AG04450 (cell line): ENCODE measurements around the gene FFAR3. TPM values are rescaled to one million over a fixed set of nuclear protein-coding genes. Genes with fewer than 3 reads are reported as not detected.

Experiments
- CTCF ChIA-PET: fragments of 300-600, 350-600 bp; formaldehyde crosslinking; extraction: SDS; loops from one replicate; lab custom pipeline; 2022; ENCODE audit warnings: antibody characterized with exemption, inconsistent platforms; lab: Charles Lee
- POLR2A ChIA-PET: fragments of 350-600 bp; formaldehyde crosslinking; extraction: SDS; loops from one replicate; lab custom pipeline; 2021; ENCODE audit warnings: antibody characterized with exemption, inconsistent platforms; lab: Yijun Ruan, JAX
- DNase-seq: peaks from one replicate; pipeline ENCODE4 v3.0.0-alpha.2; 2011; ENCODE audit warnings: low read depth, low spot score
- H3K27ac ChIP-seq: one replicate; pipeline ENCODE4 v1.5.1; 2012; ENCODE audit warnings: low read depth, low read length, control low read depth
- H3K27me3 ChIP-seq: one replicate; pipeline ENCODE4 v1.6.0; 2012; ENCODE audit warnings: low read length; ENCODE audit not compliant: control insufficient read depth, insufficient read depth
- H3K4me3 ChIP-seq: 2 replicates; pipeline ENCODE4 v1.5.1; 2011; ENCODE audit warnings: mild to moderate bottlenecking, low read depth, low read length, control low read depth
- H3K9me3 ChIP-seq: 2 replicates; pipeline ENCODE4 v1.5.1; 2012; ENCODE audit warnings: low read length; ENCODE audit not compliant: control insufficient read depth, insufficient read depth
- CTCF ChIP-seq: IDR thresholded peaks from 2 replicates; pipeline ENCODE4 v1.5.1; 2011; ENCODE audit warnings: low read depth, low read length, control low read depth, inconsistent platforms
- polyA plus RNA-seq: library from polyadenylated mRNA; depleted of rRNA; stranded (reverse); fragments of >200 nt; gene quantifications from 2 replicates; pipeline ENCODE4 v1.2.3, GENCODE V29; 2011; rRNA removed

The FFAR3 gene
- polyA plus RNA-seq, 1 experiment: not detected

GRCh38 chr19:35409191-35409590, 50.9 kb downstream of the FFAR3 start:
- POLR2A ChIA-PET: no interaction called here
- no peak overlapping the region for H3K27ac ChIP-seq
- TF ChIP-seq CTCF: no peak
- no peak overlapping the region for H3K4me3 ChIP-seq
- H3K9me3 ChIP-seq: no peaks in the 10 kb centered on the region
- no peak for DNase-seq
- no peaks in the 10 kb centered on the region for H3K27me3 ChIP-seq
- CTCF ChIA-PET: no interaction called here

Other genes with a start within 250 kb of the FFAR3 start
- not detected in 2 replicates for gene FXYD3, start 242.6 kb upstream of the FFAR3 start, polyA plus RNA-seq
- 0.07 TPM in 1 of 2 replicates, not detected in the other for gene LGI4, start 223.4 kb upstream of the FFAR3 start, polyA plus RNA-seq
- 1.3 and 1.4 TPM in 2 replicates for gene FXYD1, start 219.6 kb upstream of the FFAR3 start, polyA plus RNA-seq
- not detected in 2 replicates for gene FXYD7, start 215.2 kb upstream of the FFAR3 start, polyA plus RNA-seq
- gene FXYD5, start 203.7 kb upstream of the FFAR3 start, polyA plus RNA-seq: 80.3 and 100 TPM in 2 replicates
- not detected in 2 replicates for gene FAM187B, start 129.7 kb upstream of the FFAR3 start, polyA plus RNA-seq
- gene LSR, start 109.5 kb upstream of the FFAR3 start, polyA plus RNA-seq: 0.32 and 0.33 TPM in 2 replicates
- gene USF2, start 89.5 kb upstream of the FFAR3 start, polyA plus RNA-seq: 55.6 and 58.6 TPM in 2 replicates
- not detected in 2 replicates for gene HAMP, start 75.9 kb upstream of the FFAR3 start, polyA plus RNA-seq
- not detected in 2 replicates for gene MAG, start 66.3 kb upstream of the FFAR3 start, polyA plus RNA-seq
- not detected in 2 replicates for gene CD22, start 29.3 kb upstream of the FFAR3 start, polyA plus RNA-seq
- gene FFAR1, start 10.6 kb upstream of the FFAR3 start, polyA plus RNA-seq: not detected in 2 replicates
- gene GPR42, start 12.6 kb downstream of the FFAR3 start, polyA plus RNA-seq: not detected in 2 replicates
- gene FFAR2, start 89.8 kb downstream of the FFAR3 start, polyA plus RNA-seq: not detected in 2 replicates
- not detected in 2 replicates for gene KRTDAP, start 132.0 kb downstream of the FFAR3 start, polyA plus RNA-seq
- 1.3 and 1.6 TPM in 2 replicates for gene DMKN, start 155.2 kb downstream of the FFAR3 start, polyA plus RNA-seq
- gene SBSN, start 169.9 kb downstream of the FFAR3 start, polyA plus RNA-seq: 1.8 and 2.1 TPM in 2 replicates
- not detected in 2 replicates for gene GAPDHS, start 175.0 kb downstream of the FFAR3 start, polyA plus RNA-seq
- 88.7 and 116 TPM in 2 replicates for gene TMEM147, start 187.2 kb downstream of the FFAR3 start, polyA plus RNA-seq
- not detected in 2 replicates for gene ATP4A, start 205.2 kb downstream of the FFAR3 start, polyA plus RNA-seq
- not detected in 2 replicates for gene PMIS2, start 227.7 kb downstream of the FFAR3 start, polyA plus RNA-seq